GM10266 (cell line): Measurements from ENCODE around the gene TMPRSS11F.

Experiments used
- DNase-seq: peaks from one replicate; pipeline ENCODE4 v3.0.0; 2012; ENCODE audit errors: extremely low spot score
- CTCF ChIP-seq: IDR thresholded peaks from 2 replicates; pipeline ENCODE4 v1.5.1; 2012; ENCODE audit warnings: mild to moderate bottlenecking, low read depth; ENCODE audit not compliant: control insufficient read depth, insufficient read depth; ENCODE audit errors: missing control alignments

The TMPRSS11F gene

GRCh38 chr4:68077737-68078136 is 51.9 kb downstream of the TMPRSS11F start:
- no peak for DNase-seq

GRCh38 chr4:68077301-68077700 is 52.4 kb downstream of the TMPRSS11F start:
- DNase-seq, result no peak
- no peak for TF ChIP-seq CTCF

More at GRCh38 chr4:68077737-68078136, 51.9 kb downstream of the TMPRSS11F start:
- TF ChIP-seq CTCF, result no peak

- DNase-seq, result no peak
- TF ChIP-seq CTCF, result no peak
These were observed 53.5 kb downstream of the TMPRSS11F start for GRCh38 chr4:68076194-68076593.

- no peak for TF ChIP-seq CTCF
- DNase-seq, result no peak
These were observed 55.3 kb downstream of the TMPRSS11F start for GRCh38 chr4:68074397-68074796.

GRCh38 chr4:68070302-68070701 is 59.4 kb downstream of the TMPRSS11F start:
- TF ChIP-seq CTCF, result no peak
- DNase-seq, result no peak

- DNase-seq, result no peak
- no peak for TF ChIP-seq CTCF
These were observed 67.2 kb downstream of the TMPRSS11F start for GRCh38 chr4:68062501-68062900.

GRCh38 chr4:68038272-68038671 is 91.4 kb downstream of the TMPRSS11F start:
- no peak for TF ChIP-seq CTCF
- no peak for DNase-seq
